Measurements from ENCODE around the gene LTBP4. TPM values are rescaled to one million over a fixed set of nuclear protein-coding genes. Genes with fewer than 3 reads are reported as not detected.
"Not testable (repeated sequence)": the region's sequence is repeated elsewhere in the genome, so short reads cannot be mapped to it uniquely, and the experiment has no call there.

The LTBP4 gene
- 47.7 and 129 TPM in 2 replicates for total RNA-seq (2014; rRNA removed; shearing (Covaris generic); ENCODE audit: low replicate concordance)

- DNase-seq (ENCODE audit: low read depth) = no peak
- in situ Hi-C loops (cut with HindIII; ENCODE audit: low pct_unique_long_range_greater_than_20kb, low sequenced_read_pairs) = no loop called here
Observed at GRCh38 chr19:40601134-40601974, at the start of gene LTBP4. Gene LTBP4, plus strand, starts transcription at chr19:40601369. Its CDS starts 19 bp downstream, at chr19:40601388.

GRCh38 chr19:40552848-40553247, 48.3 kb upstream of the LTBP4 start:
- in situ Hi-C loops (cut with HindIII; ENCODE audit: low pct_unique_long_range_greater_than_20kb, low sequenced_read_pairs) = no loop called here
- no peak for DNase-seq (ENCODE audit: low read depth)

- in situ Hi-C loops (cut with HindIII; ENCODE audit: low pct_unique_long_range_greater_than_20kb, low sequenced_read_pairs) = no loop called here
- no peak for DNase-seq (ENCODE audit: low read depth)
Observed at GRCh38 chr19:40553885-40554857, 47.0 kb upstream of the LTBP4 start.

- DNase-seq (ENCODE audit: low read depth) = no peak
- in situ Hi-C loops (cut with HindIII; ENCODE audit: low pct_unique_long_range_greater_than_20kb, low sequenced_read_pairs) = no loop called here
Observed at GRCh38 chr19:40555978-40556689, 45.0 kb upstream of the LTBP4 start.

GRCh38 chr19:40556953-40557530, 44.1 kb upstream of the LTBP4 start:
- no peak for DNase-seq (ENCODE audit: low read depth)
- in situ Hi-C loops (cut with HindIII; ENCODE audit: low pct_unique_long_range_greater_than_20kb, low sequenced_read_pairs) = no loop called here

GRCh38 chr19:40559394-40559793, 41.8 kb upstream of the LTBP4 start:
- in situ Hi-C loops (cut with HindIII; ENCODE audit: low pct_unique_long_range_greater_than_20kb, low sequenced_read_pairs) = no loop called here
- no peak for DNase-seq (ENCODE audit: low read depth)

GRCh38 chr19:40560092-40560507, 41.1 kb upstream of the LTBP4 start:
- in situ Hi-C loops (cut with HindIII; ENCODE audit: low pct_unique_long_range_greater_than_20kb, low sequenced_read_pairs) = no loop called here
- no peak for DNase-seq (ENCODE audit: low read depth)

GRCh38 chr19:40561947-40562346, 39.2 kb upstream of the LTBP4 start:
- in situ Hi-C loops (cut with HindIII; ENCODE audit: low pct_unique_long_range_greater_than_20kb, low sequenced_read_pairs) = no loop called here
- DNase-seq (ENCODE audit: low read depth) = no peak

GRCh38 chr19:40564535-40564934, 36.6 kb upstream of the LTBP4 start:
- in situ Hi-C loops (cut with HindIII; ENCODE audit: low pct_unique_long_range_greater_than_20kb, low sequenced_read_pairs); DNase-seq (ENCODE audit: low read depth): not testable (repeated sequence)

GRCh38 chr19:40565355-40565754, 35.8 kb upstream of the LTBP4 start:
- DNase-seq (ENCODE audit: low read depth) = no peak
- in situ Hi-C loops (cut with HindIII; ENCODE audit: low pct_unique_long_range_greater_than_20kb, low sequenced_read_pairs) = no loop called here

- no peak for DNase-seq (ENCODE audit: low read depth)
- in situ Hi-C loops (cut with HindIII; ENCODE audit: low pct_unique_long_range_greater_than_20kb, low sequenced_read_pairs) = no loop called here
Observed at GRCh38 chr19:40565910-40566495, 35.2 kb upstream of the LTBP4 start.

- in situ Hi-C loops (cut with HindIII; ENCODE audit: low pct_unique_long_range_greater_than_20kb, low sequenced_read_pairs) = no loop called here
- no peak for DNase-seq (ENCODE audit: low read depth)
Observed at GRCh38 chr19:40567040-40567749, 34.0 kb upstream of the LTBP4 start.

- in situ Hi-C loops (cut with HindIII; ENCODE audit: low pct_unique_long_range_greater_than_20kb, low sequenced_read_pairs) = no loop called here
- DNase-seq (ENCODE audit: low read depth) = no peak
Observed at GRCh38 chr19:40567750-40568494, 33.2 kb upstream of the LTBP4 start.

GRCh38 chr19:40570313-40571004, 30.7 kb upstream of the LTBP4 start:
- DNase-seq (ENCODE audit: low read depth) = peak; percentile 100
- in situ Hi-C loops (cut with HindIII; ENCODE audit: low pct_unique_long_range_greater_than_20kb, low sequenced_read_pairs) = no loop called here

GRCh38 chr19:40571005-40571318, 30.2 kb upstream of the LTBP4 start:
- in situ Hi-C loops (cut with HindIII; ENCODE audit: low pct_unique_long_range_greater_than_20kb, low sequenced_read_pairs) = no loop called here
- no peak for DNase-seq (ENCODE audit: low read depth)

GRCh38 chr19:40571831-40572495, 29.2 kb upstream of the LTBP4 start:
- no peak for DNase-seq (ENCODE audit: low read depth)
- in situ Hi-C loops (cut with HindIII; ENCODE audit: low pct_unique_long_range_greater_than_20kb, low sequenced_read_pairs) = no loop called here
